ENCODE data around the gene STK32C. TPM values are rescaled to one million over a fixed set of nuclear protein-coding genes. Genes with fewer than 3 reads are reported as not detected.

The STK32C gene
- total RNA-seq, 1 experiment from 2014 or later, result 20.7 TPM

- Mint-ChIP-seq H3K36me3 (ENCODE audit: insufficient read depth, unreplicated experiment) (peaks cover 38% of the 10 kb centered on the region), H3K4me3 (ENCODE audit: unreplicated experiment) (no peak overlapping the region), H3K9me3 (ENCODE audit: unreplicated experiment) (no peaks in the 10 kb centered on the region), H3K27ac (ENCODE audit: low read depth, unreplicated experiment) (no peak overlapping the region), H3K4me1 (ENCODE audit: insufficient read depth, unreplicated experiment) (peaks cover 48% of the 10 kb centered on the region), H3K27me3 (ENCODE audit: insufficient read depth, unreplicated experiment) (no peaks in the 10 kb centered on the region)
- TF ChIP-seq CTCF (IDR thresholded peaks at IDR 0.05; ENCODE audit: unreplicated experiment), result no peak
- POLR2A ChIA-PET, result no interaction called here
- CTCF ChIA-PET, result interaction anchor here (0.6 to 0.9 kb wide), 2 partner anchors 12 to 326 kb away, joined by 3 read pairs; no protein-coding TSS in a partner anchor
- intact Hi-C loops (cut with micrococcal nuclease), result no loop called here
- DNase-seq (ENCODE audit: unreplicated experiment), result no peak
- no TSS peak for BruUV-seq (replicated peaks)
These were observed 18.7 kb upstream of the STK32C start for GRCh38 chr10:132326344-132326889.

GRCh38 chr10:132324186-132324585 lies 16.4 kb upstream of the STK32C start:
- no peak for DNase-seq (ENCODE audit: unreplicated experiment)
- H3K36me3 Mint-ChIP-seq (ENCODE audit: insufficient read depth, unreplicated experiment), result peaks cover 36% of the 10 kb centered on the region
- POLR2A ChIA-PET, result no interaction called here
- H3K4me1 Mint-ChIP-seq (ENCODE audit: insufficient read depth, unreplicated experiment), result peaks cover 48% of the 10 kb centered on the region
- BruUV-seq (replicated peaks), result no TSS peak
- no peak overlapping the region for H3K27ac Mint-ChIP-seq (ENCODE audit: low read depth, unreplicated experiment)
- CTCF ChIA-PET, result interaction anchor here (1.3 kb wide), 1 partner anchor 10 kb away, joined by 3 read pairs; no protein-coding TSS in a partner anchor
- H3K9me3 Mint-ChIP-seq (ENCODE audit: unreplicated experiment), result no peaks in the 10 kb centered on the region
- no peak for TF ChIP-seq CTCF (IDR thresholded peaks at IDR 0.05; ENCODE audit: unreplicated experiment)
- intact Hi-C loops (cut with micrococcal nuclease), result no loop called here
- no peak overlapping the region for H3K4me3 Mint-ChIP-seq (ENCODE audit: unreplicated experiment)
- H3K27me3 Mint-ChIP-seq (ENCODE audit: insufficient read depth, unreplicated experiment), result no peaks in the 10 kb centered on the region

- ChIA-PET POLR2A (interaction anchor here (0.7 to 1.0 kb wide), 3 partner anchors 9 to 96 kb away, joined by 3 to 6 read pairs (median 5); no protein-coding TSS in a partner anchor), CTCF (interaction anchor here (0.5 to 1.2 kb wide), 3 partner anchors 41 to 292 kb away, joined by 3 to 4 read pairs (median 4); no protein-coding TSS in a partner anchor)
- no TSS peak for BruUV-seq (replicated peaks)
- H3K27ac Mint-ChIP-seq (ENCODE audit: low read depth, unreplicated experiment), result peak overlapping the region; percentile 87
- intact Hi-C loops (cut with micrococcal nuclease), result loop anchor here (1.0 kb wide), 1 partner anchor 9 kb away; no protein-coding TSS in a partner anchor
- DNase-seq (ENCODE audit: unreplicated experiment), result peak; percentile 90
- no peaks in the 10 kb centered on the region for H3K9me3 Mint-ChIP-seq (ENCODE audit: unreplicated experiment)
- no peaks in the 10 kb centered on the region for H3K27me3 Mint-ChIP-seq (ENCODE audit: insufficient read depth, unreplicated experiment)
- peaks cover 48% of the 10 kb centered on the region for H3K4me1 Mint-ChIP-seq (ENCODE audit: insufficient read depth, unreplicated experiment)
- peaks cover 36% of the 10 kb centered on the region for H3K36me3 Mint-ChIP-seq (ENCODE audit: insufficient read depth, unreplicated experiment)
- peak overlapping the region; percentile 58 for H3K4me3 Mint-ChIP-seq (ENCODE audit: unreplicated experiment)
- peak; percentile 23 for TF ChIP-seq CTCF (IDR thresholded peaks at IDR 0.05; ENCODE audit: unreplicated experiment)
These were observed 14.9 kb upstream of the STK32C start for GRCh38 chr10:132322586-132323048.

- H3K27me3 Mint-ChIP-seq (ENCODE audit: insufficient read depth, unreplicated experiment), result no peaks in the 10 kb centered on the region
- intact Hi-C loops (cut with micrococcal nuclease), result loop anchor here (1.0 kb wide), 1 partner anchor 10 kb away; no protein-coding TSS in a partner anchor
- H3K4me1 Mint-ChIP-seq (ENCODE audit: insufficient read depth, unreplicated experiment), result peaks cover 42% of the 10 kb centered on the region
- H3K36me3 Mint-ChIP-seq (ENCODE audit: insufficient read depth, unreplicated experiment), result peaks cover 31% of the 10 kb centered on the region
- H3K27ac Mint-ChIP-seq (ENCODE audit: low read depth, unreplicated experiment), result peak overlapping the region; percentile 87
- H3K9me3 Mint-ChIP-seq (ENCODE audit: unreplicated experiment), result no peaks in the 10 kb centered on the region
- DNase-seq (ENCODE audit: unreplicated experiment), result no peak
- TF ChIP-seq CTCF (IDR thresholded peaks at IDR 0.05; ENCODE audit: unreplicated experiment), result no peak
- POLR2A ChIA-PET, result interaction anchor here (0.7 to 3.8 kb wide), 3 partner anchors 8 to 97 kb away, joined by 3 to 31 read pairs (median 5); no protein-coding TSS in a partner anchor
- H3K4me3 Mint-ChIP-seq (ENCODE audit: unreplicated experiment), result no peak overlapping the region
- BruUV-seq (replicated peaks), result no TSS peak
- CTCF ChIA-PET, result interaction anchor here (0.6 to 1.2 kb wide), 2 partner anchors 66 to 87 kb away, joined by 4 to 5 read pairs; no protein-coding TSS in a partner anchor
These were observed 14.0 kb upstream of the STK32C start for GRCh38 chr10:132321726-132322125.
